Esophagus muscularis mucosa (tissue), 4 donors: Measurements from ENCODE around the gene PDE1C.

Source experiments
- CTCF ChIP-seq, 3 experiments: fragments of 200-600 bp in 2 of 3; fragments of 450-650 bp in 1 of 3; sonication (generic) in 2 of 3; IDR thresholded peaks; one replicate each; pipeline ENCODE4 v1.5.1; 2017 to 2019; ENCODE audit warnings: antibody characterized with exemption in 3 of 3, mild to moderate bottlenecking in 2 of 3, moderate library complexity in 1 of 3
- EP300 ChIP-seq: sonication (generic); formaldehyde crosslinking; IDR thresholded peaks from one replicate; pipeline ENCODE4 v1.6.1; 2017; ENCODE audit warnings: antibody characterized with exemption
- POLR2A ChIP-seq: fragments of 450-650 bp; IDR thresholded peaks from one replicate; pipeline ENCODE4 v1.6.1; 2017; ENCODE audit warnings: antibody characterized with exemption, moderate library complexity, mild to moderate bottlenecking, low read depth
- POLR2AphosphoS5 ChIP-seq, 2 donors: sonication (generic); formaldehyde crosslinking; IDR thresholded peaks; one replicate each; pipeline ENCODE4 v1.6.1; 2017; ENCODE audit warnings: antibody characterized with exemption in 2 of 2

GRCh38 chr7:31950091-31950755, 120.0 kb downstream of the PDE1C start:
- no peak for TF ChIP-seq POLR2A
- TF ChIP-seq CTCF (IDR thresholded peaks at IDR 0.05), result no peak
- no peak for TF ChIP-seq POLR2AphosphoS5 (IDR thresholded peaks at IDR 0.05)
- TF ChIP-seq EP300, result no peak
